Vagina (tissue), 2 donors: Measurements from ENCODE around the gene MFAP5. TPM values are rescaled to one million over a fixed set of nuclear protein-coding genes. Genes with fewer than 3 reads are reported as not detected.

Source experiments
- DNase-seq, 2 donors: peaks; one replicate each; pipeline ENCODE4 v3.0.0-alpha.2; 2017; ENCODE audit errors: extremely low spot score in 2 of 2
- H3K27ac ChIP-seq: fragments of 200-600 bp; sonication (generic); one replicate; pipeline ENCODE4 v1.5.1; 2019
- H3K27me3 ChIP-seq: fragments of 200-600 bp; sonication (generic); one replicate; pipeline ENCODE4 v1.5.1; 2019
- H3K36me3 ChIP-seq, 2 donors: fragments of 200-600 bp; sonication (generic); one replicate each; pipeline ENCODE4 v1.5.1; 2017 to 2019
- H3K4me1 ChIP-seq: fragments of 200-600 bp; sonication (generic); one replicate; pipeline ENCODE4 v1.5.1; 2019
- H3K4me3 ChIP-seq, 2 donors: fragments of 200-600 bp; sonication (generic); 1 replicate in 1 of 2; 2 replicates in 1 of 2; pipeline ENCODE4 v1.5.1; 2016 to 2019
- H3K9me3 ChIP-seq: fragments of 200-600 bp; sonication (generic); one replicate; pipeline ENCODE4 v1.5.1; 2019
- POLR2A ChIP-seq, 2 donors: fragments of 450-650 bp; IDR thresholded peaks; one replicate each; pipeline ENCODE4 v1.6.1; 2017; ENCODE audit warnings: antibody characterized with exemption in 2 of 2, mild to moderate bottlenecking in 2 of 2, moderate library complexity in 2 of 2
- POLR2AphosphoS5 ChIP-seq, 2 donors: sonication (generic); formaldehyde crosslinking; IDR thresholded peaks; one replicate each; pipeline ENCODE4 v1.9.0; 2017; ENCODE audit warnings: antibody characterized with exemption in 2 of 2, mild to moderate bottlenecking in 2 of 2, low read depth in 1 of 2; ENCODE audit not compliant: insufficient read depth in 1 of 2
- intact Hi-C: fragments of 100-400 bp; cut with DNase I; formaldehyde crosslinking; loops from one replicate; pipeline ENCODE4 v1.15.1; 2023
- total RNA-seq: library from RNA; depleted of rRNA; stranded (reverse); fragments of >200 nt; gene quantifications from one replicate; pipeline ENCODE4 v1.2.3, GENCODE V29; 2016
- TF ChIP-seq, protein P1 (sequence below), 3 experiments: fragments of 450-650 bp in 2 of 3; fragments of 200-600 bp in 1 of 3; sonication (generic) in 1 of 3; IDR thresholded peaks; one replicate each; pipeline ENCODE4 v1.5.1; 2017 to 2019; ENCODE audit warnings: antibody characterized with exemption in 3 of 3, mild to moderate bottlenecking in 2 of 3, moderate library complexity in 2 of 3

MFAP5 gene
- total RNA-seq, 1 donor from 2014 or later = 159 TPM

DNA sequence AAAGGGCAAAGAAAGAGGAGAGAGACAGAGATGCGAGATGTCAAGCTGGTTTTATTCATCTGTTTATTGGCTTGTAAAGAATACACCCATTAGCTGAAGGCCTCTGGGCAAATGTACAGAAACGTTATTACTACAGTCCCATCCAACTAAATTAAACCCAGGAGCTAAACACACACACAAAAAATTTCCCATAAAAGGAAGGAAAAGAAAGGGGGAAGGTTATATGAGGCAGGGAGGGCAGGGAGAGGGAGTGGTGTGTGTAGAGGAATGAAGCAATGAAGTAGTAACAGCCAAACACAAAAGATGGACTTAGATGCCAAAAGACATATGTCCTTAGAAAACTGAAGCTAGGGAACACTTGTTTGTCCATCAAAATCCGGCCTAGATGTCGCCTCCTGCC lies 3.1 kb upstream of the MFAP5 start:
- no peaks in the 10 kb centered on the region for H3K9me3 ChIP-seq
- intact Hi-C loops = no loop called here
- no peak overlapping the region for H3K4me3 ChIP-seq
- H3K4me1 ChIP-seq = peaks cover 22% of the 10 kb centered on the region
- peak overlapping the region; percentile 72 for H3K27ac ChIP-seq
- DNase-seq = no peak
- H3K36me3 ChIP-seq = no peaks in the 10 kb centered on the region
- H3K27me3 ChIP-seq = no peaks in the 10 kb centered on the region
- TF ChIP-seq POLR2A (IDR thresholded peaks at IDR 0.05) (no peak), POLR2AphosphoS5 (IDR thresholded peaks at IDR 0.05; ENCODE audit: insufficient read depth in 1 of 2, low read depth in 1 of 2) (peak; percentile 23 to 60)
- TF ChIP-seq, protein P1, sequence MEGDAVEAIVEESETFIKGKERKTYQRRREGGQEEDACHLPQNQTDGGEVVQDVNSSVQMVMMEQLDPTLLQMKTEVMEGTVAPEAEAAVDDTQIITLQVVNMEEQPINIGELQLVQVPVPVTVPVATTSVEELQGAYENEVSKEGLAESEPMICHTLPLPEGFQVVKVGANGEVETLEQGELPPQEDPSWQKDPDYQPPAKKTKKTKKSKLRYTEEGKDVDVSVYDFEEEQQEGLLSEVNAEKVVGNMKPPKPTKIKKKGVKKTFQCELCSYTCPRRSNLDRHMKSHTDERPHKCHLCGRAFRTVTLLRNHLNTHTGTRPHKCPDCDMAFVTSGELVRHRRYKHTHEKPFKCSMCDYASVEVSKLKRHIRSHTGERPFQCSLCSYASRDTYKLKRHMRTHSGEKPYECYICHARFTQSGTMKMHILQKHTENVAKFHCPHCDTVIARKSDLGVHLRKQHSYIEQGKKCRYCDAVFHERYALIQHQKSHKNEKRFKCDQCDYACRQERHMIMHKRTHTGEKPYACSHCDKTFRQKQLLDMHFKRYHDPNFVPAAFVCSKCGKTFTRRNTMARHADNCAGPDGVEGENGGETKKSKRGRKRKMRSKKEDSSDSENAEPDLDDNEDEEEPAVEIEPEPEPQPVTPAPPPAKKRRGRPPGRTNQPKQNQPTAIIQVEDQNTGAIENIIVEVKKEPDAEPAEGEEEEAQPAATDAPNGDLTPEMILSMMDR (IDR thresholded peaks at IDR 0.05) = no peak

DNA sequence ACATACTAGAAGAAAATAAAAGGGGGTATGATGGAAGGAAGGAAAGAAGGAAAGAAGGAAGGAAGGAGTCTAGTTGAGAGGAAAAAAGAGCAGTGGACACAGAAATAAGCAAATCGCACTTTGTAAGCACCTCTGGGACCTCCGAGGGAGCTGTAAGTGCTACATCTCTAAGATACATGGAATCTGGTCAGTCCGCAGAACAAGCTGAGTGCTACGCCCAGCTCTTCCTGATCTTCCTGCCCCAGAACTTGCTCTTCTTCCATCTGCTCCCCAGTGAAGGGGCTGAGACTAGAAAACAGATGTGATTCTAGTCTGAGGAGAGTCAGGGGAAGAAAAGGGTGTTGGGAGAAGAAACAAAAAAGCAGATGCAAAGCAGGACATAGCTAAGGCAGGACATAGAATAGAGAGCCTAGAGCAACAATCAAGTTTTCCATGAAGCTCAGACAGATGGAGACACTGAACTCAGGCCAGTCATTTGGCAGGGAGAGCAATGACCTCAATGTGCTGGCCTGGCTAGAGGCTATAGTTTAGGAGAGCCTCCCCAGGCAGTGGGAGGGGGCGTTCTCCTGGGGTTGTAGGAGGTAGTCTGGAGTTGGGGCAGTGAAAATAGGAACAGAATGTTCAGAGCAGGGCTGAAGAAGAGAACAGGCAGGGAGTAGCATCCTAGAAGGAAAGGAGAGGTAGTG lies 1.7 kb upstream of the MFAP5 start:
- H3K27me3 ChIP-seq = no peaks in the 10 kb centered on the region
- no peak for DNase-seq
- peak overlapping the region; percentile 72 for H3K27ac ChIP-seq
- no peak overlapping the region for H3K4me3 ChIP-seq
- H3K36me3 ChIP-seq = no peaks in the 10 kb centered on the region
- TF ChIP-seq POLR2AphosphoS5 (IDR thresholded peaks at IDR 0.05; ENCODE audit: insufficient read depth in 1 of 2, low read depth in 1 of 2) (peak in 1 of 2 donors; percentile 53), POLR2A (IDR thresholded peaks at IDR 0.05) (no peak)
- H3K9me3 ChIP-seq = no peaks in the 10 kb centered on the region
- H3K4me1 ChIP-seq = peaks cover 22% of the 10 kb centered on the region
- intact Hi-C loops = no loop called here

DNA sequence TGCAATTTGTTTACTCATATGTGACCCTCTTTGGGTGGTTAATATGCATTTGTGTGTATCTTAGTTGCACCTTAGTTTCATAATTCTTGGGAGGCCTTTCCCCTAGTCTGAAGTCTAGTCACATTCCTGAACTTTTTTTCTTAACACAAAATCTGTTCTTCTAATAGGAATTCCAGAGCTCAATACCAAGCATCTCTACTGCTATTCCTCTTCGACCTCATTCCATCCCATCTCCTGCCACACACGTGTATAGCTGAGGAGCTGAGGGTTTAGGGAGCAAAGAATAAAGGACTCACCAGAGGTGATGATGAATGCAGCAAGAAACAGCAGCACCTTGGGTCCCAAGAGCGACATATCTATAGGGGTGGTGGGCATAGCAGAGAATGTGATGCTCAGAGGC lies 875 bp downstream of the MFAP5 start:
- Histone ChIP-seq H3K4me1 (peaks cover 32% of the 10 kb centered on the region), H3K36me3 (no peaks in the 10 kb centered on the region), H3K27ac (peak overlapping the region; percentile 72), H3K9me3 (no peaks in the 10 kb centered on the region), H3K27me3 (no peaks in the 10 kb centered on the region), H3K4me3 (peak overlapping the region; percentile 28 to 34)
- TF ChIP-seq POLR2A (IDR thresholded peaks at IDR 0.05) (no peak), POLR2AphosphoS5 (IDR thresholded peaks at IDR 0.05; ENCODE audit: insufficient read depth in 1 of 2, low read depth in 1 of 2) (no peak)
- TF ChIP-seq, protein P1 (IDR thresholded peaks at IDR 0.05) = no peak
- no peak for DNase-seq
- intact Hi-C loops = no loop called here

DNA sequence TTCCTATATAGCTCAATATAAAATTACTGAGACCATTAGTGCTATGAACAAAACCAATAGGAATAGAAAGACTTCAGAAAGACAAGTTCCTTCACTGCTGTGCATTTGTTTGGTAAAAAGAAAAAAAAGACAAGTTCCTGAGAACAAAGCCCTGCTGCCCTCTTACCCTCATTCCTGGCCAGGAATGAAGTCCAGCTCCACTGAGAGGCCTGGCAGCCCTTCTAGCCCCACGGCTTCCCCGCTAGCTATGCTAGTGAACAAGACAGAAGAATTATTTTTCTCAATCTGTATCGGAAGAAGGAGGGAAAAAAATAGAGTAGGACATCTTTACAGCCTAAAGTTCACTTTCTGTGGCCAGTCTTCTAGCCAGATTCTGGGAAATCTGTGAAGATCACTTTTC lies 1.6 kb downstream of the MFAP5 start:
- H3K9me3 ChIP-seq = no peaks in the 10 kb centered on the region
- intact Hi-C loops = no loop called here
- peak overlapping the region in 1 of 2 donors; percentile 28 for H3K4me3 ChIP-seq
- peaks cover 32% of the 10 kb centered on the region for H3K4me1 ChIP-seq
- TF ChIP-seq POLR2AphosphoS5 (IDR thresholded peaks at IDR 0.05; ENCODE audit: insufficient read depth in 1 of 2, low read depth in 1 of 2) (no peak), POLR2A (IDR thresholded peaks at IDR 0.05) (no peak)
- TF ChIP-seq, protein P1 (IDR thresholded peaks at IDR 0.05) = no peak
- H3K27me3 ChIP-seq = no peaks in the 10 kb centered on the region
- DNase-seq = no peak
- H3K27ac ChIP-seq = peak overlapping the region; percentile 30
- no peaks in the 10 kb centered on the region for H3K36me3 ChIP-seq

DNA sequence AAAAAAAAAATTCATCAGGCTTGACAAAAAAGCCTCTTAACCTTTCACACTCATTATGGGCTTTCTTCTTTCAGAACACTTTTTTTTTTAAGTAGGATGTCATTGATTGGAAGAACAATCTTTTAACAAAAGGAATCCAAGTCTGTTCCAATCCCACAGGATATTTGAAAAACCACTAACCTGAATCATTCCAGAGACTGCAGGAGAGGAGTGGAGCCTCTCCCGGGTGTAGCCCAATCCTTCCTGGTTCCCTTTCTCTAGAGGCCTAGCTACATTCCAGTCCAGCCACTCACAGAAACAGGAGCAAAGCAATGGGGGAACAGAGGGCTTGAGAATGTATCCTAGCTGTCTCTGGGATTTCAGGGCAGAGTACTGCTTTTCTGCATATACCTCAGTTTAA lies 4.3 kb downstream of the MFAP5 start:
- no peaks in the 10 kb centered on the region for H3K27me3 ChIP-seq
- no peaks in the 10 kb centered on the region for H3K9me3 ChIP-seq
- H3K4me3 ChIP-seq = no peak overlapping the region
- H3K4me1 ChIP-seq = peaks cover 15% of the 10 kb centered on the region
- H3K36me3 ChIP-seq = no peaks in the 10 kb centered on the region
- intact Hi-C loops = no loop called here
- H3K27ac ChIP-seq = peak overlapping the region; percentile 18
- DNase-seq = no peak
- TF ChIP-seq POLR2AphosphoS5 (IDR thresholded peaks at IDR 0.05; ENCODE audit: insufficient read depth in 1 of 2, low read depth in 1 of 2) (no peak), POLR2A (IDR thresholded peaks at IDR 0.05) (no peak)
- TF ChIP-seq, protein P1 (IDR thresholded peaks at IDR 0.05) = no peak
